K562 (cell line): Measurements from ENCODE around the gene ZSWIM3. TPM values are rescaled to one million over a fixed set of nuclear protein-coding genes. Genes with fewer than 3 reads are reported as not detected.

Source experiments
- ATAC-seq: fragments of 200-7000 bp; cut with Tn5 transposase; 3 replicates; pipeline ENCODE4 v1.9.1; 2020; ENCODE audit warnings: moderate library complexity
- BruUV-seq: library from RNA; stranded (reverse); fragments of 400-500 nt; replicated peaks from 2 replicates; lab custom pipeline; 2021; lab: Mats Ljungman, UMichigan
- CTCF ChIA-PET: fragments of 300-600 bp; formaldehyde crosslinking; extraction: SDS; loops from one replicate; lab custom pipeline; 2021; ENCODE audit warnings: low intra/inter-chr PET ratio; lab: Yijun Ruan, JAX
- POLR2A ChIA-PET: fragments of 300-600, 350-650 bp; sonication (Branson Sonifier 250); formaldehyde crosslinking; extraction: SDS; loops from one replicate; lab custom pipeline; 2021; ENCODE audit warnings: antibody characterized with exemption, inconsistent platforms; lab: Yijun Ruan, JAX
- DNase-seq, 4 experiments: peaks; one replicate each; pipeline versions ENCODE4 v3.0.0 to v3.0.0-alpha.2; 2011 to 2018; ENCODE audit warnings: low spot score in 3 of 4, mixed read lengths in 3 of 4; ENCODE audit errors: extremely low read depth in 1 of 4
- FAIRE-seq: peaks from 2 replicates; lab custom pipeline; 2011; peaks lifted over from hg19 to GRCh38; lab: Jason Lieb, UNC
- H2AFZ ChIP-seq: 2 replicates; pipeline ENCODE4 v1.6.0; 2011; ENCODE audit warnings: low read depth, low read length, control low read depth, inconsistent platforms
- H3K27ac ChIP-seq: fragments of 200-600 bp; 3 replicates; pipeline ENCODE4 v1.8.0; 2011; ENCODE audit warnings: low read depth, mild to moderate bottlenecking, control low read depth, inconsistent platforms, low read length, moderate library complexity, mixed read lengths; ENCODE audit errors: extremely low read depth
- H3K27me3 ChIP-seq, 2 experiments: fragments of 300-600 bp in 1 of 2; 2 replicates in 1 of 2; 3 replicates in 1 of 2; pipeline versions ENCODE4 v1.6.0 to v1.8.0; 2011; ENCODE audit warnings: inconsistent platforms in 2 of 2, low read length in 2 of 2, mild to moderate bottlenecking in 1 of 2, mixed read lengths in 1 of 2, moderate library complexity in 1 of 2; ENCODE audit not compliant: control insufficient read depth in 2 of 2, insufficient read depth in 2 of 2
- H3K36me3 ChIP-seq: fragments of 300-600 bp; 3 replicates; pipeline ENCODE4 v1.8.0; 2011; ENCODE audit warnings: mild to moderate bottlenecking, low read length, inconsistent platforms; ENCODE audit not compliant: control insufficient read depth, insufficient read depth
- H3K4me1 ChIP-seq, 2 experiments: fragments of 200-600 bp in 1 of 2; replicated peaks in 1 of 2; 2 replicates in 1 of 2; 3 replicates in 1 of 2; pipeline versions ENCODE4 v1.5.1 to v1.8.0; 2011; ENCODE audit warnings: inconsistent platforms in 2 of 2, low read length in 2 of 2, mild to moderate bottlenecking in 1 of 2, mixed read lengths in 1 of 2, moderate library complexity in 1 of 2; ENCODE audit not compliant: control insufficient read depth in 2 of 2, insufficient read depth in 2 of 2
- H3K4me2 ChIP-seq: 2 replicates; pipeline ENCODE4 v1.6.1; 2011; ENCODE audit warnings: low read length, control low read depth, inconsistent platforms, mixed read lengths; ENCODE audit not compliant: insufficient read depth
- H3K4me3 ChIP-seq: fragments of 200-600 bp; sonication (generic), shearing (Covaris generic); 2 replicates; pipeline ENCODE4 v1.5.1; 2016; ENCODE audit warnings: control low read depth, inconsistent platforms
- H3K79me2 ChIP-seq: fragments of 200-600 bp; 3 replicates; pipeline ENCODE4 v1.8.0; 2011; ENCODE audit warnings: low read length, inconsistent platforms; ENCODE audit not compliant: control insufficient read depth, insufficient read depth
- H3K9ac ChIP-seq, 2 experiments: 2 replicates each; pipeline versions ENCODE4 v1.6.0 to v1.6.1; 2011; ENCODE audit warnings: low read depth in 2 of 2, low read length in 2 of 2, control low read depth in 1 of 2, inconsistent platforms in 1 of 2, mild to moderate bottlenecking in 1 of 2, mixed read lengths in 1 of 2; ENCODE audit not compliant: insufficient read depth in 1 of 2
- H3K9me1 ChIP-seq: one replicate; pipeline ENCODE4 v1.6.0; 2011; ENCODE audit warnings: inconsistent platforms, mild to moderate bottlenecking, low read length, moderate library complexity; ENCODE audit not compliant: control insufficient read depth, insufficient read depth
- H3K9me3 ChIP-seq: replicated peaks from 2 replicates; pipeline ENCODE4 v1.5.1; 2011; ENCODE audit warnings: low read depth, low read length, inconsistent platforms; ENCODE audit not compliant: control insufficient read depth, insufficient read depth
- H4K20me1 ChIP-seq: replicated peaks from 2 replicates; pipeline ENCODE4 v1.6.1; 2011; ENCODE audit warnings: low read length, inconsistent platforms, mixed read lengths; ENCODE audit not compliant: control insufficient read depth, insufficient read depth
- BCOR ChIP-seq: fragments of 450-650 bp; IDR thresholded peaks from 2 replicates; pipeline ENCODE4 v1.6.1; 2016
- CREB1 ChIP-seq, 2 experiments: sonication (generic) in 1 of 2; formaldehyde crosslinking in 1 of 2; IDR thresholded peaks; 2 replicates each; pipeline versions ENCODE4 v1.6.1 to v1.8.0; 2012 to 2022; ENCODE audit warnings: inconsistent platforms in 1 of 2, mild to moderate bottlenecking in 1 of 2, missing genetic modification reagents in 1 of 2, moderate library complexity in 1 of 2
- CXXC5 ChIP-seq: fragments of 250-450 bp; sonication (Bioruptor Pico); IDR thresholded peaks from 2 replicates; pipeline ENCODE4 v1.8.0; 2022; ENCODE audit warnings: inconsistent platforms, mild to moderate bottlenecking, moderate library complexity
- LARP7 ChIP-seq: fragments of 450-650 bp; IDR thresholded peaks from 2 replicates; pipeline ENCODE4 v1.6.1; 2016
- MAX ChIP-seq: sonication (generic); formaldehyde crosslinking; IDR thresholded peaks from 2 replicates; pipeline ENCODE4 v1.9.0; 2022; ENCODE audit warnings: mild to moderate bottlenecking, missing genetic modification reagents
- MED1 ChIP-seq: sonication (generic); formaldehyde crosslinking; IDR thresholded peaks from 2 replicates; pipeline ENCODE4 v1.8.1; 2023; ENCODE audit warnings: missing genetic modification reagents, borderline replicate concordance
- MYNN ChIP-seq, 2 experiments: sonication (generic); formaldehyde crosslinking in 1 of 2; IDR thresholded peaks; 2 replicates each; pipeline versions ENCODE4 v1.5.0 to v1.6.1; 2016 to 2020; ENCODE audit warnings: antibody characterized with exemption in 1 of 2, missing genetic modification reagents in 1 of 2
- ZNF12 ChIP-seq: sonication (generic); formaldehyde crosslinking; IDR thresholded peaks from 2 replicates; pipeline ENCODE4 v1.4.0; 2020; ENCODE audit warnings: mild to moderate bottlenecking, missing genetic modification reagents
- ZNF384 ChIP-seq: IDR thresholded peaks from 2 replicates; pipeline ENCODE4 v1.6.1; 2012; ENCODE audit warnings: low read depth, low read length, improper control_type of control experiment
- ZNF57 ChIP-seq: fragments of 450-650 bp; formaldehyde crosslinking; IDR thresholded peaks from 2 replicates; pipeline ENCODE4 v1.4.0; 2020; ENCODE audit warnings: mild to moderate bottlenecking, moderate library complexity
- WGBS: fragments of 100-300 bp; shearing (Covaris generic); methylation state at CpG from one replicate; pipeline ENCODE4 v1.1.6; 2016; ENCODE audit warnings: low coverage, mixed read lengths; ENCODE audit not compliant: insufficient coverage; ENCODE audit errors: missing lambda C conversion rate; 5-methylcytosine and 5-hydroxymethylcytosine counted together
- in situ Hi-C: fragments of 300-500 bp; cut with MboI; formaldehyde crosslinking; loops from 4 replicates; pipeline ENCODE4 v1.15.0; 2018; ENCODE audit warnings: inconsistent platforms, mixed read lengths
- intact Hi-C: fragments of 100-400 bp; cut with micrococcal nuclease; formaldehyde crosslinking; loops from 2 replicates; pipeline ENCODE4 v1.14.2; 2022
- polyA plus RNA-seq, 8 experiments: library from polyadenylated mRNA; depleted of rRNA in 4 of 8; stranded (reverse) in 5 of 8; unstranded in 3 of 8; fragments of >200 nt; fragmentation: Nextera tagmentation in 2 of 8; fragmentation: Illumina TruSeq in 1 of 8; extraction: Ambion mirVana in 2 of 8; extraction: Trizol in 1 of 8; gene quantifications; 2 replicates each; pipeline versions ENCODE4 v1.2.1 to v1.2.3, GENCODE V29; 2011 to 2014; ENCODE audit warnings: inconsistent platforms in 1 of 8, missing spikeins in 1 of 8
- total RNA-seq, 7 experiments: library from RNA; depleted of rRNA in 6 of 7; stranded (reverse); fragments of >200 nt in 6 of 7; fragmentation: Illumina TruSeq in 2 of 7; extraction: Trizol in 2 of 7; gene quantifications; 2 replicates each; pipeline versions ENCODE4 v1.2.1 to v1.2.3, GENCODE V29; 2011 to 2021; ENCODE audit warnings: low replicate concordance in 1 of 7
- TF ChIP-seq, protein P1 (sequence below): sonication (generic); formaldehyde crosslinking; IDR thresholded peaks from 2 replicates; pipeline ENCODE4 v1.8.1; 2023; ENCODE audit warnings: mild to moderate bottlenecking, missing genetic modification reagents
- TF ChIP-seq, protein P2 (sequence below): fragments of 450-650 bp; IDR thresholded peaks from 2 replicates; pipeline ENCODE4 v1.6.1; 2016; ENCODE audit warnings: low read depth

The ZSWIM3 gene
- total and polyA plus RNA-seq, 9 of the 15 experiments (the other 6 are each of a cell fraction or from before 2014, with no cell fraction given) = 1.7 to 4.3 (median 2.9) TPM

GRCh38 chr20:45848969-45849582 lies 8.3 kb upstream of the ZSWIM3 start:
- H3K27ac ChIP-seq = no peak overlapping the region
- WGBS = 67% methylated on average over 5 of the region's 8 CpGs
- no peaks in the 10 kb centered on the region for H3K79me2 ChIP-seq
- FAIRE-seq (no peak), DNase-seq (no peak), ATAC-seq (no peak)
- H3K9me1 ChIP-seq = peaks cover 3% of the 10 kb centered on the region
- H3K4me1 ChIP-seq = peaks cover 11 to 12% of the 10 kb centered on the region in 2 experiments; a peak in 4 of 5 replicates
- H3K4me2 ChIP-seq = no peak overlapping the region
- POLR2A ChIA-PET = no interaction called here
- H4K20me1 ChIP-seq = no peaks in the 10 kb centered on the region
- TF ChIP-seq, protein P1, sequence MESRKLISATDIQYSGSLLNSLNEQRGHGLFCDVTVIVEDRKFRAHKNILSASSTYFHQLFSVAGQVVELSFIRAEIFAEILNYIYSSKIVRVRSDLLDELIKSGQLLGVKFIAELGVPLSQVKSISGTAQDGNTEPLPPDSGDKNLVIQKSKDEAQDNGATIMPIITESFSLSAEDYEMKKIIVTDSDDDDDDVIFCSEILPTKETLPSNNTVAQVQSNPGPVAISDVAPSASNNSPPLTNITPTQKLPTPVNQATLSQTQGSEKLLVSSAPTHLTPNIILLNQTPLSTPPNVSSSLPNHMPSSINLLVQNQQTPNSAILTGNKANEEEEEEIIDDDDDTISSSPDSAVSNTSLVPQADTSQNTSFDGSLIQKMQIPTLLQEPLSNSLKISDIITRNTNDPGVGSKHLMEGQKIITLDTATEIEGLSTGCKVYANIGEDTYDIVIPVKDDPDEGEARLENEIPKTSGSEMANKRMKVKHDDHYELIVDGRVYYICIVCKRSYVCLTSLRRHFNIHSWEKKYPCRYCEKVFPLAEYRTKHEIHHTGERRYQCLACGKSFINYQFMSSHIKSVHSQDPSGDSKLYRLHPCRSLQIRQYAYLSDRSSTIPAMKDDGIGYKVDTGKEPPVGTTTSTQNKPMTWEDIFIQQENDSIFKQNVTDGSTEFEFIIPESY (CRISPR knock-in tag) = peak; percentile 35; the same call in 1 of the 2 replicates
- no peak for TF ChIP-seq MYNN (IDR thresholded peaks at IDR 0.05)
- TF ChIP-seq MYNN (CRISPR knock-in tag; IDR thresholded peaks at IDR 0.05) = no peak
- TF ChIP-seq BCOR = no peak
- TF ChIP-seq CREB1 (IDR thresholded peaks at IDR 0.05) = no peak
- TF ChIP-seq CREB1 (CRISPR knock-in tag; IDR thresholded peaks at IDR 0.05) = no peak
- TF ChIP-seq MAX (CRISPR knock-in tag) = no peak
- TF ChIP-seq, protein P2, sequence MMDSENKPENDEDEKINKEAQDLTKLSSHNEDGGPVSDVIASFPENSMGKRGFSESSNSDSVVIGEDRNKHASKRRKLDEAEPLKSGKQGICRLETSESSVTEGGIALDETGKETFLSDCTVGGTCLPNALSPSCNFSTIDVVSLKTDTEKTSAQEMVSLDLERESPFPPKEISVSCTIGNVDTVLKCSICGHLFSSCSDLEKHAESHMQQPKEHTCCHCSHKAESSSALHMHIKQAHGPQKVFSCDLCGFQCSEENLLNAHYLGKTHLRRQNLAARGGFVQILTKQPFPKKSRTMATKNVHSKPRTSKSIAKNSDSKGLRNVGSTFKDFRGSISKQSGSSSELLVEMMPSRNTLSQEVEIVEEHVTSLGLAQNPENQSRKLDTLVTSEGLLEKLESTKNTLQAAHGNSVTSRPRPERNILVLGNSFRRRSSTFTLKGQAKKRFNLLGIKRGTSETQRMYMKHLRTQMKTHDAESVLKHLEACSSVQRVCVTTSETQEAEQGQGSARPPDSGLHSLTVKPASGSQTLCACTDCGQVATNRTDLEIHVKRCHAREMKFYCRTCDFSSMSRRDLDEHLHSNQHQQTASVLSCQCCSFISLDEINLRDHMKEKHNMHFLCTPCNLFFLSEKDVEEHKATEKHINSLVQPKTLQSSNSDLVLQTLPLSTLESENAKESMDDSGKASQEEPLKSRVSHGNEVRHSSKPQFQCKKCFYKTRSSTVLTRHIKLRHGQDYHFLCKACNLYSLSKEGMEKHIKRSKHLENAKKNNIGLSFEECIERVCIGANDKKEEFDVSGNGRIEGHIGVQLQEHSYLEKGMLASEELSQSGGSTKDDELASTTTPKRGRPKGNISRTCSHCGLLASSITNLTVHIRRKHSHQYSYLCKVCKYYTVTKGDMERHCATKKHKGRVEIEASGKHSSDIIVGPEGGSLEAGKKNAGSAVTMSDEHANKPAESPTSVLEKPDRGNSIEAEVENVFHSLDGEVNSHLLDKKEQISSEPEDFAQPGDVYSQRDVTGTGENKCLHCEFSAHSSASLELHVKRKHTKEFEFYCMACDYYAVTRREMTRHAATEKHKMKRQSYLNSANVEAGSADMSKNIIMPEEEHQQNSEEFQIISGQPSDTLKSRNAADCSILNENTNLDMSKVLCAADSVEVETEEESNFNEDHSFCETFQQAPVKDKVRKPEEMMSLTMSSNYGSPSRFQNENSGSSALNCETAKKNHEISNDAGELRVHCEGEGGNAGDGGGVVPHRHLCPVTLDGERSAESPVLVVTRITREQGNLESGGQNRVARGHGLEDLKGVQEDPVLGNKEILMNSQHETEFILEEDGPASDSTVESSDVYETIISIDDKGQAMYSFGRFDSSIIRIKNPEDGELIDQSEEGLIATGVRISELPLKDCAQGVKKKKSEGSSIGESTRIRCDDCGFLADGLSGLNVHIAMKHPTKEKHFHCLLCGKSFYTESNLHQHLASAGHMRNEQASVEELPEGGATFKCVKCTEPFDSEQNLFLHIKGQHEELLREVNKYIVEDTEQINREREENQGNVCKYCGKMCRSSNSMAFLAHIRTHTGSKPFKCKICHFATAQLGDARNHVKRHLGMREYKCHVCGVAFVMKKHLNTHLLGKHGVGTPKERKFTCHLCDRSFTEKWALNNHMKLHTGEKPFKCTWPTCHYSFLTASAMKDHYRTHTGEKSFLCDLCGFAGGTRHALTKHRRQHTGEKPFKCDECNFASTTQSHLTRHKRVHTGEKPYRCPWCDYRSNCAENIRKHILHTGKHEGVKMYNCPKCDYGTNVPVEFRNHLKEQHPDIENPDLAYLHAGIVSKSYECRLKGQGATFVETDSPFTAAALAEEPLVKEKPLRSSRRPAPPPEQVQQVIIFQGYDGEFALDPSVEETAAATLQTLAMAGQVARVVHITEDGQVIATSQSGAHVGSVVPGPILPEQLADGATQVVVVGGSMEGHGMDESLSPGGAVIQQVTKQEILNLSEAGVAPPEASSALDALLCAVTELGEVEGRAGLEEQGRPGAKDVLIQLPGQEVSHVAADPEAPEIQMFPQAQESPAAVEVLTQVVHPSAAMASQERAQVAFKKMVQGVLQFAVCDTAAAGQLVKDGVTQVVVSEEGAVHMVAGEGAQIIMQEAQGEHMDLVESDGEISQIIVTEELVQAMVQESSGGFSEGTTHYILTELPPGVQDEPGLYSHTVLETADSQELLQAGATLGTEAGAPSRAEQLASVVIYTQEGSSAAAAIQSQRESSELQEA = no peak
- TF ChIP-seq LARP7 = no peak
- TF ChIP-seq ZNF12 = no peak
- peak; percentile 33; the same call in 1 of the 2 replicates for TF ChIP-seq ZNF384
- TF ChIP-seq CXXC5 (CRISPR knock-in tag) = no peak
- TF ChIP-seq ZNF57 (CRISPR knock-in tag) = no peak
- TF ChIP-seq MED1 (CRISPR knock-in tag) = no peak
- CTCF ChIA-PET = no interaction called here
- H3K9ac ChIP-seq = no peak overlapping the region
- H3K36me3 ChIP-seq = peaks cover 24% of the 10 kb centered on the region; the same call in 2 of the 3 replicates
- H2AFZ ChIP-seq = no peak overlapping the region
- in situ Hi-C loops = no loop called here
- intact Hi-C loops = no loop called here
- peaks cover 5% of the 10 kb centered on the region for H3K9me3 ChIP-seq
- BruUV-seq = no TSS peak
- H3K4me3 ChIP-seq = no peak overlapping the region
- H3K27me3 ChIP-seq = no peaks in the 10 kb centered on the region
